ENCODE data around the gene ATOH8. TPM values are rescaled to one million over a fixed set of nuclear protein-coding genes. Genes with fewer than 3 reads are reported as not detected.

ATOH8 gene
- total RNA-seq, 1 experiment from 2014 or later: 0.81 TPM

GRCh38 chr2:85810371-85811179 lies 56.8 kb downstream of the ATOH8 start:
- Mint-ChIP-seq H3K27ac (no peak overlapping the region), H3K4me3 (no peak overlapping the region), H3K36me3 (no peaks in the 10 kb centered on the region), H3K27me3 (ENCODE audit: low read depth) (peaks cover 3% of the 10 kb centered on the region; the same call in 1 of the 2 replicates), H3K4me1 (peaks cover 3% of the 10 kb centered on the region; the same call in 1 of the 2 replicates), H3K9me3 (no peaks in the 10 kb centered on the region)
- ATAC-seq (no peak), DNase-seq (ENCODE audit: low spot score) (no peak)
- ChIA-PET POLR2A (no interaction called here), CTCF (interaction anchor here (1.0 to 6.5 kb wide), 4 partner anchors 59 to 173 kb away, joined by 4 to 100 read pairs (median 42); partner anchors contain the start of gene ATOH8)
- TF ChIP-seq PRDM15 (CRISPR knock-in tag; IDR thresholded peaks at IDR 0.05): no peak
- no peak for TF ChIP-seq RORB (CRISPR knock-in tag; IDR thresholded peaks at IDR 0.05)
- no peak for TF ChIP-seq TEAD1 (CRISPR knock-in tag; IDR thresholded peaks at IDR 0.05)
- no peak for TF ChIP-seq TCF7 (CRISPR knock-in tag; IDR thresholded peaks at IDR 0.05; ENCODE audit: low read depth)
- no peak for TF ChIP-seq MLX (CRISPR knock-in tag; IDR thresholded peaks at IDR 0.05)
- no peak for TF ChIP-seq USF1 (CRISPR knock-in tag; IDR thresholded peaks at IDR 0.05)
- TF ChIP-seq NR1H2 (CRISPR knock-in tag; IDR thresholded peaks at IDR 0.05): no peak
- no peak for TF ChIP-seq MXD4 (CRISPR knock-in tag; IDR thresholded peaks at IDR 0.05; ENCODE audit: borderline replicate concordance)

- Mint-ChIP-seq H3K36me3 (no peaks in the 10 kb centered on the region), H3K27ac (no peak overlapping the region), H3K9me3 (no peaks in the 10 kb centered on the region), H3K4me1 (peaks cover 3% of the 10 kb centered on the region; the same call in 1 of the 2 replicates), H3K27me3 (ENCODE audit: low read depth) (peaks cover 3% of the 10 kb centered on the region; the same call in 1 of the 2 replicates), H3K4me3 (no peak overlapping the region)
- TF ChIP-seq ZNF416 (CRISPR knock-in tag; IDR thresholded peaks at IDR 0.05): no peak
- TF ChIP-seq JUN (CRISPR knock-in tag; IDR thresholded peaks at IDR 0.05): no peak
- no peak for TF ChIP-seq NR1H2 (CRISPR knock-in tag; IDR thresholded peaks at IDR 0.05)
- TF ChIP-seq HMGXB4 (CRISPR knock-in tag; IDR thresholded peaks at IDR 0.05): no peak
- ChIA-PET POLR2A (no interaction called here), CTCF (interaction anchor here (0.6 to 6.5 kb wide), 11 partner anchors 13 to 174 kb away, joined by 3 to 100 read pairs (median 6); partner anchors contain the start of gene ATOH8)
- ATAC-seq (no peak), DNase-seq (ENCODE audit: low spot score) (no peak)
Measured at GRCh38 chr2:85811180-85812093, 57.6 kb downstream of the ATOH8 start.
